Astrocyte of the cerebellum (primary cell): ENCODE measurements around the gene PSMA6.
"Not testable (repeated sequence)": the region's sequence is repeated elsewhere in the genome, so short reads cannot be mapped to it uniquely, and the experiment has no call there.

Source experiments
- DNase-seq: peaks from one replicate; pipeline ENCODE4 v3.0.0-alpha.2; 2011; ENCODE audit warnings: low read depth
- H3K4me3 ChIP-seq: 2 replicates; pipeline ENCODE4 v1.5.1; 2011; ENCODE audit warnings: mild to moderate bottlenecking, low read depth, low read length, moderate library complexity
- in situ Hi-C: cut with HindIII; loops from 2 replicates; pipeline ENCODE4 v1.10.0; 2017; ENCODE audit warnings: low sequenced_read_pairs
- TF ChIP-seq, protein P1 (sequence below): IDR thresholded peaks from 2 replicates; pipeline ENCODE4 v1.5.1; 2012; ENCODE audit warnings: low read length, low read depth, moderate library complexity, mild to moderate bottlenecking; ENCODE audit errors: missing control alignments

The PSMA6 gene

DNA sequence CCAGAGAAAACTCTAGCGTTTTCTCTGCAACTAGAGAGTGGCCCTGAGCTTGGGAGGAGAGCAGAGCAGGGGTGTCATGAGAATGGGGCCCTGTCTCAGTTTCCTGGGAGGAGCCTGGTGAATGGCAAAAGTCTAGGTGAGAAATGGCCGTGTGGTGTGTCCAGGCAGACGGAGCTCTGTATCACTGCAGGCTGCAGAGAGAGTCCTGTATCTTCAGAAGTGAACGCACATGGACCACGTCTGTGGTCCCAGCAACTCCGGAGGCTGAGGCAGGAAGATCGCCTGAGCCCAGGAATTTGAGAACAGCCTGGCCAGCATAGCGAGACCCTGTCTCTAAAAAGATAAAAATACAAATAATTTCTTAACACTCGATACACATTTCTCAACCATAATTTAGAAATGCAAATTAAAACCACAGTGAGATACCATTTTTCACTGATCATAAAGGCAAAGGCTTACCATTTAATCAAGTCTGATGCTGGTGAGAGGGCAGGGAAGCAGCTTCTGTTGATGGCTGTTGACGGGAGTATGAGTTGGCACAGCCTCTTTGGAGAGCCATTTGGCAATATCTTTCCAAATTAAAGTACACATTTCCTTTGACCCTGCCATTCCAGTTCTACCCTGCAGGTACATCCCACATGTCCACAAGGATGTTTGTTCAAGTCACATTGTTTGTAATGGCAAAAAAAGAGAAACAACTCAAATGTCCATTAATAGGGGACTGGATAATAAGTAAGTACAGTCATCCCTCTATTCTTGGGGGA lies 61.4 kb downstream of the PSMA6 start:
- TF ChIP-seq, protein P1, sequence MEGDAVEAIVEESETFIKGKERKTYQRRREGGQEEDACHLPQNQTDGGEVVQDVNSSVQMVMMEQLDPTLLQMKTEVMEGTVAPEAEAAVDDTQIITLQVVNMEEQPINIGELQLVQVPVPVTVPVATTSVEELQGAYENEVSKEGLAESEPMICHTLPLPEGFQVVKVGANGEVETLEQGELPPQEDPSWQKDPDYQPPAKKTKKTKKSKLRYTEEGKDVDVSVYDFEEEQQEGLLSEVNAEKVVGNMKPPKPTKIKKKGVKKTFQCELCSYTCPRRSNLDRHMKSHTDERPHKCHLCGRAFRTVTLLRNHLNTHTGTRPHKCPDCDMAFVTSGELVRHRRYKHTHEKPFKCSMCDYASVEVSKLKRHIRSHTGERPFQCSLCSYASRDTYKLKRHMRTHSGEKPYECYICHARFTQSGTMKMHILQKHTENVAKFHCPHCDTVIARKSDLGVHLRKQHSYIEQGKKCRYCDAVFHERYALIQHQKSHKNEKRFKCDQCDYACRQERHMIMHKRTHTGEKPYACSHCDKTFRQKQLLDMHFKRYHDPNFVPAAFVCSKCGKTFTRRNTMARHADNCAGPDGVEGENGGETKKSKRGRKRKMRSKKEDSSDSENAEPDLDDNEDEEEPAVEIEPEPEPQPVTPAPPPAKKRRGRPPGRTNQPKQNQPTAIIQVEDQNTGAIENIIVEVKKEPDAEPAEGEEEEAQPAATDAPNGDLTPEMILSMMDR, result no peak

DNA sequence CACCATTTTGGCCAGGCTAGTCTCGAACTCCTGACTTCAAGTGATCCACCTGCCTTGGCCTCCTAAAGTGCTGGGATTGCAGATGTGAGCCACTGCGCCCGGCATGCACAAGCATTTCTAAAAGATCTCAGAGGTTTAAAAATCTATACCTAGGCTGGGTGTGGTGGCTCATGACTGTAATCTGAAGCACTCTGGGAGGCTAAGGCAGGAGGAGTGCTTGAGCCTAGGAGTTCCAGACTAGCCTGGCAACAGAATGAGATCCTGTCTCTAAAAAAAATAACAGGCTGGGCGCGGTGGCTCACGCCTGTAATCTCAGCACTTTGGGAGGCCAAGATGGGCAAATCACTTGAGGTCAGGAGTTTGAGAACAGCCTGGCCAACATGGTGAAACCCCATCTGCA lies 63.1 kb downstream of the PSMA6 start:
- in situ Hi-C loops, H3K4me3 ChIP-seq, DNase-seq: not testable (repeated sequence)

More for the DNA sequence above, 61.4 kb downstream of the PSMA6 start:
- no peak for DNase-seq
- H3K4me3 ChIP-seq, result no peak overlapping the region
- in situ Hi-C loops, result no loop called here

DNA sequence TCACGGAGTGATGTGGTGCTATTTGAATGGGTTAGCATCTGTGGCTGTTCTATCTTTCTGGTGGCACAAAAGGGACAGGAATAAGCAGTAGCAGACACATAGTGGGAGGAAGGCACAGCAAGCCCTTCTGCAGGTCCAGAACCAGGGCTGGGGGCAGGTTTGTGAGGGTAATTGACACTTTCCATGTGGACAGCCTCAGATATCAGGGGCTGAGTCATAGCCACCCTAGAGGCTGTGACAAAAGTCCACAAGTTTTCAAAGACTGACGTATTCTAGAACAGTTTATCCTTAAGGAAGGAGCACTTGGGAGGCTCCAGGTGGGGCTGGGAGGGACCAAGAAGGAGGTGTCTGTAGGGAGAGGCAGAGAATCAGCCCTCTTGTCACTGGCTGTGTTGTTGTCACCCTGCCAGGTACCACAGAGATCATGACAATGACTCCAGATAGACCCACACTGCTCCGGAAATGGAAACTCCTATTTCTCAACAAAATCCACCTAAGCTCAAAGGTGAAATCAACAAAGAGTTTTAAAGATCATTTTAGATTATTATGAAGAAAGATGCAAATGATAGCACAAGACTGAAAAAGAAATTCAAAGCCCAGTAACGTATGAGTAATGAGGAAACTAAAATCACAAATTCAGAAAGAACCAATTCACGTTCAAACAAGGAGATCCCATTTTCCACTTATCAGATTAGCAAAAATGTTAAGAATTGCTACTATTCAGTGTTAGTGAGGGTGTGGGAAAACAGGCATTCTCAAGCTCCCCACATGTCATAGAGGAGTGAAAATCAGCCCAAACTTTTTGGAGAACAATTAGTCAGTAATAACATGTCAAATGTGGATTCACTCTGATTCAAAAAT lies 64.0 kb downstream of the PSMA6 start:
- no peak for DNase-seq
- in situ Hi-C loops, result no loop called here
- TF ChIP-seq, protein P1, result no peak
- H3K4me3 ChIP-seq, result no peak overlapping the region

DNA sequence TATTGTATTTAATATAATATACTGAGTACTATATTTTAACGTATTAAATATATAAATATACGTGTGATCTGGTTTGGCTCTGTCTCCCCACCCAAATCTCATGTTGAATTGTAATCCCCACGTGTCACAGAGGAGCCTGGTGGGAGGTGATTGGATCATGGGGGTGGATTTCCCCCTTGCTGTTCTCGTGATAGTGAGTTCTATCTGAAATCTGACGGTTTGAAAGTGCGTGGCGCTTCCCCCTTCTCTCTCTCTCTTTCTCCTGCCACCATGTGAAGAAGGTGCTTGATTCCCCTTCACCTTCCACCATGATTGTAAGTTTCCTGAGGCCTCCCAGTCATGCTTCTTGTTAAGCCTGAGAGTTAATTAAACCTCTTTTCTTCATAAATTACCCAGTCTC lies 67.5 kb downstream of the PSMA6 start:
- DNase-seq, in situ Hi-C loops, H3K4me3 ChIP-seq: not testable (repeated sequence)

DNA sequence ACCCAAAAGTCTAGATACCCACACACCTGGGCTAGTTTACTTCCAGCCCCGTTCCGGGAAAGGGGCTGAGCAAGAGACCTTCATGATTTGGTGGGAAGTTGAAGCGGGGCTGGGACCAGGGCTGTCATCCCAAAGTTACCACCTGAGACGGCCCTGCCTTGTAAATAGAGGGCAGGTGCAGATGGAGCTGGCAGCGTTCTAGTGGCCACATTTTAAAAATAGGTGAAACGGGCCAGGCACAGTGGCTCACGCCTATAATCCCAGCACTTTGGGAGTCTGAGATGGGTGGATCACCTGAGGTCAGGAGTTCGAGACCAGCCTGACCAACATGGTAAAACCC lies 68.9 kb downstream of the PSMA6 start:
- TF ChIP-seq, protein P1, result no peak
- in situ Hi-C loops, result no loop called here
- DNase-seq, result no peak
- H3K4me3 ChIP-seq, result no peak overlapping the region

DNA sequence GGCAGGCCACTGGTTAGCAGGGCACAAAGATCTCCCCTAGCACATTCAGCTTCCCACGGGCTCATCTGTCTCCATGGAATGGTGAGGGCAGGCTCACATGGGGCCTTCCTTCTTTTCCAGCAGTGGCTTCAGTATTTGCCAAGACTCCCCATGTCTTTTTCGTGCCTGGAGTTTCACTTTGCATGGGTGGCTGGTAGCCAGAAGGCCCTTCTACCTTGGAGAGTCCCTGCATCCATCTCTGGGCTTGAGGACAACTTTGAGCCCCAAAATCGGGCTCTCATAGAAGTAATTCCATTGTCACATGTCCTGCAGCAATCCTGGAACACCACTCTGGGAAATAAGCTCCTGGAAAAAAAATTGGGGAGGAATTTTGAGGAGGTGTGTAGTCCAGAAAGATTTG lies 70.3 kb downstream of the PSMA6 start:
- no peak overlapping the region for H3K4me3 ChIP-seq
- in situ Hi-C loops, result no loop called here
- DNase-seq, result no peak
- TF ChIP-seq, protein P1, result no peak

DNA sequence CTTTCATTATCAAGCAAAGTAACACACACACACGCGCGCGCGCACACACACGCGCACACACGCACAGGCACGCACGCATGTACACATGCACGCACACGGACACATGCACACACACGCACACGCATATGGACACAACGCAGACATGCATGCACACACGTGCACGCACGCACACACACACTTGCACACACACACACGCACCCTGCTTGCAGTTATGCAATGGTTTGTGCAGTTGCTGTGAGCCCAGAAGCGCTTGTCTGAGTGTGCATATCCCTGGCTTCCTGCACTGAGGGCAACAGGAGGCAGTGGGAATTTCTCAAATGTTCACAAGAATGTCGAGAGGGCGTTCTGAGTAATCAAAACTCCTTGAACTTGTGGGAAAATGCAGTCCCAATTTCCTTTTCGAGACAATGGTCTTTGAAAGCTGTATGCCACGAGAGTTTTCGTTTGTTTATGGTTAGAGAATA lies 70.8 kb downstream of the PSMA6 start:
- TF ChIP-seq, protein P1, result no peak
- H3K4me3 ChIP-seq, result no peak overlapping the region
- no peak for DNase-seq
- in situ Hi-C loops, result no loop called here
